Stimulated activated CD4-positive, alpha-beta T cell treated with anti-CD3 and anti-CD28 coated beads, Interleukin-12 subunit alpha, Interleukin-12 subunit beta, amount 100 ng/mL, for 24 hours (primary cell): ENCODE data around the gene ZNF446.
"Not testable (repeated sequence)": the region's sequence is repeated elsewhere in the genome, so short reads cannot be mapped to it uniquely, and the experiment has no call there.

ENCODE experiments used
- DNase-seq, 2 experiments: peaks; one replicate each; pipeline ENCODE4 v3.0.0-alpha.2; 2020; ENCODE audit warnings: low read depth in 2 of 2

The ZNF446 gene

DNA sequence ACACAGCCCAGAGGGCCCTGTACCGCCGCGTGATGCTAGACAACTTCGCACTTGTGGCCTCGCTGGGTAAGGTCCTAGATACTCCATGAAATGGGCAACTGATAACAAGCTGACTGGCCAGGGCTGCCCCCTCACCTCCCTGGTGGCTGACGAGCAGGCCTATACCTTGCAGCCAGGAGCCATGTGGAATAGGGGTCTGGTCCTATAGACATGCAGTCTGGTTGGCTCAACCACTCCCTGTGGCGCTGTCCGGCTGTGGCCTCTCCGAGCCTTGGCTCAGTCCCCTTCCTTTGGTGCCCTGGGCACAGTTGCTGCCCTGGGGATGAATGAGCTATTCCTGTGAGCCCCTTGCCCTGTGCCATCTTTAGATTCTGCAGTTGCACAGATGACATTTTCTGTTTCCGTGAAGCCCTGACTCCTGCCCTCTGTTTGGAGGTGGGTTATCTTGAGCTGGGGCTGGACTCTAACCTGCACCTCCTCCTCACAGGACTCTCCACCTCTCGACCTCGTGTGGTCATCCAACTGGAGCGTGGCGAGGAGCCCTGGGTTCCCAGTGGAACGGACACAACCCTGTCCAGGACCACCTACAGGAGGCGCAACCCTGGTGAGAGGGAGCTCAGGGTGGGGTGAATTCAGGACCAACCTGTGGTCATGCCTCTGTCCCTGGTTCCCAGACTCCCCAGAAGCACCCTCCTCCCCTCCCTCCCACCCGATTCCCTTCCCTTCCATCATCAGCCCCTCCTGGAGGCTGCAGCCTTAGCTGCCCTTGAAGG, 6.7 kb upstream of the ZNF446 start:
- no peak for DNase-seq

DNA sequence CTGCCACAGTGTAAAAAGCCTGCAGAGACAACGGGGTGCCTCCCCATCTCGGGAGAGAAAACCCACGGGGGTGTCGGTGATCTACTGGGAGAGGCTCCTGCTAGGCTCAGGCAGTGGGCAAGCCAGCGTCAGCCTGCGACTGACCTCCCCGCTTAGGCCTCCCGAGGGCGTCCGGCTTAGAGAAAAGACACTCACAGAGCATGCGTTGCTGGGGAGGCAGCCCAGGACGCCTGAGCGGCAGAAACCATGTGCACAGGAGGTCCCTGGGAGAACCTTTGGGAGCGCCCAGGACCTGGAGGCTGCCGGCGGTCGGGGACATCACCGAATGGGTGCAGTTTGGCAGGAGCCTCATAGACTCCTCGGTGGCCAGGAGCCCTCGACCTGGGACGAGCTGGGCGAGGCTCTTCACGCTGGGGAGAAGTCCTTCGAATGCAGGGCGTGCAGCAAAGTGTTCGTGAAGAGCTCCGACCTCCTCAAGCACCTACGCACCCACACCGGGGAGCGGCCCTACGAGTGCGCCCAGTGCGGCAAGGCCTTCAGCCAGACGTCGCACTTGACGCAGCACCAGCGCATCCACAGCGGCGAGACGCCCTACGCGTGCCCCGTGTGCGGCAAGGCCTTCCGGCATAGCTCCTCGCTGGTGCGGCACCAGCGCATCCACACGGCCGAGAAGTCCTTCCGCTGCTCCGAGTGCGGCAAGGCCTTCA, 5.2 kb upstream of the ZNF446 start:
- not testable (repeated sequence) for DNase-seq

DNA sequence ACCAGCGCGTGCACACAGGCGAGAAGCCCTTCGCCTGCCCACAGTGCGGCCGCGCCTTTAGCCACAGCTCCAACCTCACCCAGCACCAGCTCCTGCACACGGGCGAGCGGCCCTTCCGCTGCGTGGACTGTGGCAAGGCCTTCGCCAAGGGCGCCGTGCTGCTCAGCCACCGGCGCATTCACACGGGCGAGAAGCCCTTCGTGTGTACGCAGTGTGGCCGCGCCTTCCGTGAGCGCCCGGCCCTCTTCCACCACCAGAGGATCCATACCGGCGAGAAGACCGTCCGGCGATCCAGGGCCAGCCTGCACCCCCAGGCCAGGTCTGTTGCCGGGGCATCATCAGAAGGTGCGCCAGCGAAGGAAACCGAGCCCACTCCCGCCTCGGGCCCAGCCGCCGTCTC, 4.4 kb upstream of the ZNF446 start:
- no peak for DNase-seq

DNA sequence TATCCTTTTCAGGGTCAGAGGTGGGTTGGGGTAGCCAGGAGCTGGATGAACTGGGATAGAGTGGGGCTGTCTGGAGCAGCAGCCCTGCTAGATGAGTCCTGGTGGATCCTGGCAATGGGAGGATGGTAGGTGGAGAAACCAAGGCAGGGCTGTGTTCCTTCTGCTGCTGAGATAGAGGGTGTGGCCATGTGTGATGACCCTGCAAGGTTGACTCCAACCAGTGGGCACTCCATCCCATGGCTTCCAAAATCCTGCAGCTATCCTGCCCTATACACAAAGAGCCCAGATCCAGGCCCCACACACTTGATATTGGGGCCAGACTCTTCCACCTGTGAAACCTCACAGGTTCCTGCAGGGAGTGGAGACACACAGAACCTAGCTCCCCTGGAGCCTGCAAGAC, 2.4 kb upstream of the ZNF446 start:
- no peak for DNase-seq

DNA sequence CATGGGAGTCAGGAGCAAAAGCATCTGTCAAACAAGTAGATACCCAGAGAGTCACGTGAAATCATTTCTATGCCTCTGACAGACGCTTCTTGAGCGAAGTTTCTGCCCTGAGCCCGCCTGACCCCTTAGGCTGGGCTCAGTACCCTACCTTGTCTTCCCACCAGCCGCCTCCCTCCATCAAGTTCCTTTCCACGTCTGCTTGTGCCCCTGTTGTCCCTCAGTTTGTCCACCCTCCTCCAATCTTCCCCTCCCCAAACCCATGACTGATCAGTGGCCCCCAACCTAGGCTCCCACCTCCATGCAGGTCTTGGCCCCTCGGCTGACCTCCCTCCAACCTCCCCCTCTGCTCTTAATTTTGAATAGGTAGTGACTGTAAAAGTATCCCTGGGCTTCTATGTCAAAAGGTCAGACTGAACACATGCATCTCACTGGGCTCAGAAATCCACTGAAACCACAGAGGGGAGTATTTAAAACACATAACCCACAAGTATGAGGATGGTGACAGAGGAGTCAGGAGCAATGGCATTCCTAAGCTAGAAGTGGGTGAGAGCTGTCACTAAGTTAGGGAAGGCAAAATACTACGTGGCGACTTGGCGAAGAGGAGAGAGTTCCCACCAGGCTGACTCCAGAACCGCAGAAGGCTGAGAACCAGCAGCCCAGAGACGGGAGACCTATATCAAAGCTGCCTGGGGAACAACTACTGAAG, 1.7 kb upstream of the ZNF446 start:
- no peak for DNase-seq

DNA sequence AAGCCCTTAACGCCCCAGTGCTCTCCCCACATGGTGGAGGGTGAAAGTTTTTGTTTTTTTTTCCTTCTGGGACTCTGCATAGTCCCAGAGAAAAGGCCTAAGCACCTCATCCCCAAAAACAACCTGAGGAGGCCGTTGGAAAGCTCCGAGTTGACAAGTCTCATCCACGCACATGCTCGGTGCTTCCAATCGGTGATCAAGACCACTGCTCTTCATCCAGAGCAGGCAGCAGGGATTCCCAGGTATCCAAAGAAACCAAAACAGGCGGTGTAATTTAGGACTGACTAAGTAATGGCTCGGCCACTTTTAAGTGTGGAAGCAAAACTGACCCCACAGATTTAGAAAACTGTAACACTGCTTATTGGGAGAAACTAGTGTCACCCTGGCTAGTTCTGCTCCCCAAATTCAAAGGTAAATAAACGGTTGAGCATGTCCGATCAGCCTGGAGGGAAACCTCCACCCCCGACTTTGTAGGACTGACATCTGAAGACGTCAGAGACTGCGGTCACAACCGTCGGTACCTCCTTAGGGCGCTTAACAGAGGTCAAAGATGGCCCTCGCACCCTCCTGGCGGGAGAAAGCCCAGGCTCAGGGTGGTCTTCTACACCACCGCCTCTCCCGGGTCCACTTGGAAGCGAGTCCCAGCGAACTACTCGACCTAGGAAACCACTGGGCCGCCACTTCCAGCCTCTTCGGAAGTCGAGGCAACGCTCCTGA, 997 bp upstream of the ZNF446 start:
- DNase-seq = no peak

DNA sequence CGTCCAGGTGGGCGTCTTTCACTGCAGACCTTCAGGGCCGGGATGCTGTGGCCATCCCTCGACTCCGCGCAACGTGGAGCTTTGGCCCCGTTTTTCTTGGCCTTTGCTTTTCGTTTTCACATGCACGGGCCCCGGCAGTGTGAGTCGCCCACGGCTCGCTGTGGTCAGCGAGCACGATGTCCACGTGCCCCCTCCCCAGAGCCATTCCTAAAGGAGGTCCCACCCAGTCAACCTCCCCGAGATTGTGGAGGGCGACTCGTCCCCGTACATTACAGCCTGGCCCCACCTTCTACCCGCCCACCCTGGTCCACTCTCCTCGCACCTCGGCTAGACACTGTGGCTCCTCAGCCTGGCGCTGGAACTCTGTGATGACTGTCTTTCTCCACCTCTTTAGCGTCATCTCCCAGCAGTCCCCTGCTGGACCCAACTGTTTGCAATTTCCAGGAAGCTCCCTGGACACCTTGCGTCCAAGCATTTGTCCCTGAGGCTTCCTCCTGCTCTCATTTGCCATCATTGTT, 405 bp downstream of the ZNF446 start:
- DNase-seq = no peak

DNA sequence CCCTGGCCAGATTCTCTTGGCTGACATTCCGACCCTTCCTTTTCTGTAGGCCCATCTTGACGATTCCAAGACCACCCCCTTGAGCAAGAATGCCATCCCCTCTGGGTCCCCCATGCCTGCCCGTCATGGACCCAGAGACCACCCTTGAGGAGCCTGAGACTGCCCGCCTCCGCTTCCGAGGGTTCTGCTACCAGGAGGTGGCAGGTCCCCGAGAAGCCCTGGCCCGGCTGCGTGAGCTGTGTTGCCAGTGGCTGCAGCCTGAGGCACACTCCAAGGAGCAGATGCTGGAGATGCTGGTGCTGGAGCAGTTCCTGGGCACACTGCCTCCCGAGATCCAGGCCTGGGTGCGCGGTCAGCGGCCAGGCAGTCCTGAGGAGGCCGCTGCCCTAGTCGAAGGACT, 978 bp downstream of the ZNF446 start:
- no peak for DNase-seq

DNA sequence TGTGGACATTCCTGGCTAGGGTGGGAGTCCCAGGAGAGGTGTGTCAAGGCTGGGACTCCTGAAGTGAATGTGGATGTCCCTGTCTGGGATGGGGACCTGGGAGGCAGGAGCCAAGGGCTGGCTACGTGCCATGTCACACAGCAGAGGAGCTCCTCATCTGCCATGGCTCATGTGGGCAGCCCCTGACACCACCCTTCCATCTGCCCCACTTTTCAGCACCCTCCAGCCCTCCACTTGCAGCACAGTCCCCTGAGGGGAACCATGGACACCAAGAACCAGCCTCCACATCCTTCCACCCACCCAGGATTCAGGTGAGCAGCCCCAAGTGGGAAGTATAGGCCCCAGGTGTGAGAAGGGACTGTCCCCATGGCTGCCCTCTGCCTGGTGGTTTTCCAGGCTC, 1.7 kb downstream of the ZNF446 start:
- no peak for DNase-seq

DNA sequence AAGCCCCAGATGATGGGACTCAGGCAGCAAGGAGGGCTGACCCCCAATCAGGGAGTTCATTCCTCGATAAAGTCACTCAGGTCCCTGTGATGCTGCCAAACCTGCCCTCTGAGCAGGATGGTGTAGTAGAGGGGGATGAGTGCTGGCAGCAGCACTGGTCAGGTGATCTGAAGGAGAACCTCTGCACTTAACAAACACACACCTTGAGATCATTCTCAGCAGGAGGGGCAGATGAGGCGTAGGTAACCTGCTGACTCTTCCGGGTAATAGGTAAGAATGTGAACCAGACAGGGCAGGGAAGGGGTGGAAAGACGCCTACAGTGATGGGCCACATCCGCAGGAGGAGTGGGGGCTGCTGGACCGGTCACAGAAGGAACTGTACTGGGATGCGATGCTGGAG, 3.2 kb downstream of the ZNF446 start:
- DNase-seq = no peak

DNA sequence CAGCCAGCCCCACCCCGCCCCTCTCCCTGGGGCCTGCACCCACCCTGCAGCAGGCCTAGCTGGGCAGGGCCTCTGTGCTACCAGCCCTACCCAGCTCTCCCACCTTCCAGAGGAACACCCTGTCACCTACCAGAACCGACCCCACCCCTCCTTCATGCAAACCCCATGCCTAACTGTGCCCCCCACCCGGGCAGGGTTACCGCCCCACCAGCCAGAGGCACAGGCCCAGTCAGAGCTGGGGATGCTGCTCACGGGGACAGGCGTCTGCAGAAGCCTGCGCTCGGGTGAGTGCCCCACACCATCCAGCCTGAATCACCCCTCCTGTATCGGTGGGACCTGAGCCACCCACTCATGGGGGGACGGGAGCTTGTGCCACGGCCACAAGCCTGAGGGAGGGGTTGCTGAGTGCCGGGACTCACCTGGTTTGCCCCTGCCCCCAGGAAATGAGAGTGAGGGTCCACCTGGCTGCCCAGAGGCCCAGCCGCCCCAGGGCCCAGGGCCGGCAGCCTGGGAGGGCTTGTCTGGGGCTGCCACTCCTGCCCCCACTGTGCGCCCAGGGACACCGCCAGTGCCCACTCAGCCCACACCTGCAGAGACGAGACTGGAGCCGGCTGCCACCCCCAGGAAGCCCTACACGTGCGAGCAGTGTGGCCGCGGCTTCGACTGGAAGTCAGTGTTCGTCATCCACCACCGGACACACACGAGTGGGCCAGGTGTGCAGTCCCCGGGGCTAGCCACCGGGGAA, 3.8 kb downstream of the ZNF446 start:
- DNase-seq = no peak

DNA sequence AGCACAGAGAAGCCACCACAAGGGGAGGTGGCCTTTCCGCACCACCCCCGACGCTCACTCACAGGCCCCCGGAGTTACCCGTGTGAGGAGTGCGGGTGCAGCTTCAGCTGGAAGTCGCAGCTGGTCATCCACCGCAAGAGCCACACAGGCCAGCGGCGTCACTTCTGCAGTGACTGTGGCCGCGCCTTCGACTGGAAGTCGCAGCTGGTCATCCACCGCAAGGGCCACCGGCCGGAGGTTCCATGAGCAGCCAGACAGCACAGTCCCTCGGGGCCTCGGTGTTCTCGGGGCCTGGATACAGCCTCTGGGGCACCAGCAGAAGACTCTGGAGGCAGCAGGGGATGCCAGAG, 4.3 kb downstream of the ZNF446 start:
- no peak for DNase-seq

DNA sequence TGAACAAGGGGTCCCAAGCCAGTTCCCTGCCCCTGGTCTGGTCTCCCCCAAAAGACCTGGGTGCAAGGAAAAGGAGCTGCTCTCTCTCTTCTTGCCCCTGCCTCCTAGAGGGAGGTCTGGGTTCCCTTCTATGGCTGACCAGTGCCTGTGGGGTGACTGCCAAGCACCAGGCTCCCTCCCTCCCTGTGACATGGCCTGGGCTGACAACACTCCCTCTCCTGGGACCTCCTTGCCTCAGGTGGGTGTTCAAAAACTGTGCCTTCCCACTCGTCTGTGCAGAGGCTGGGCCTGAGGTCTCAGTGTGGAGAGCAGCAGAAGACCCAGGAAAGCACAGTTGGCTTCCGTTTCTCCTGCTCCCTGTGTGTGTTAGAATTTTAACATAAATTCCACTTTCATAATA, 4.7 kb downstream of the ZNF446 start:
- DNase-seq = no peak

DNA sequence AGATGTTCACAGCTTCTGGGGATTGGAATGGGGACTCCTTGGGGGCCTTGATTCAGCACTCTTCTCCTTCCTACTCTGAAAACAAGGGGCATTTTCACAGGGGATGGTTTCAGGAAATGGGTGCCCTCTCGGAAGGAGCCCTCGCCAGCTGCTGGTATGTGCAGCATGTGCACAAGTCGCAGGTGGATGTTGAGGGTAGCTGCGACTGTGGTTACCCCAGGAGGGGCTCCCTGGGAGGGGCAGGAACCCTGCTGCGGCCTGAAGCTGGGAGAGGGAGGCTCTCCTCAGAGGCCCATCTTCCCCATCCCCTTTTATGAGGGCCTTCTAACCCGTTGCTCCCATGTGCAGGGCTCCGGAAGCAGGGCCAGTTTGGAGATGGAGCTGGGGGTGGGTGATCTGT, 6.2 kb downstream of the ZNF446 start:
- no peak for DNase-seq

DNA sequence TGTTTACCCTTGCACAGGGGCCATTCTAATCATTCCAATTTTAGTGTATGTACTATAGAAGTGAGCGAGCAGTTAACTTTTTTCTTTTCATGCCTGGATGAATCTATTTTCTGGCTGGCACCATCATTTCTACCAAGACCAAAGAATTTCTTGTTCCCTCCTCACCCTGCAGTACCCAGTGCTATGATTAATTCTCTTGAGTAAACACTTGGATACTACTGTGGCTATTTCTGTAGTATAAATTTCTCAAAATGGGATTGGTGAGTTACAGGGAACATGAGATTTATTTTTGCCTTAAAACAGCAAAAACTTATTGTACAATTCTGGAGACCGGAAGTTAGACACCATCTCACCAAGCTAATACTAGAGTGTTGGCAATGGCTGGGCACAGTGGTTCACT, 7.6 kb downstream of the ZNF446 start:
- no peak for DNase-seq

DNA sequence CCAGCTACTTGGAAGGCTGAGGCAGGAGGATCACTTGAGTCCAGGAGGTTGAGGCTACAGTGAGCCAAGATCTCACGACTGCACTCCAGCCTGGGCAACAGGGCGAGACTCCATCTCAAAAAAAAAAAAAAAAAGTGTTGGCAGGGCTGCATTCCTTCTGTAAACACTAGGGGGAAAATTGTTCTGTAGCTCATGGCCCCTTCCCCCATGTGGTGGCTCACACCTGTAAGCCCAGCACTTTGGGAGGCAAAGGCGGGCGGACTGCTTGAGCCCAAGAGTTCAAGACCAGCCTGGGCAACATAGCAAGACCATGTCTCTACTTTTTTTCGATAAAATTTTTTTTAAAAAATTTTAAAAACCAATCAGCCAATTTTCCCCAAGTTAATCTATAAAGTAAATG, 8.2 kb downstream of the ZNF446 start:
- not testable (repeated sequence) for DNase-seq

DNA sequence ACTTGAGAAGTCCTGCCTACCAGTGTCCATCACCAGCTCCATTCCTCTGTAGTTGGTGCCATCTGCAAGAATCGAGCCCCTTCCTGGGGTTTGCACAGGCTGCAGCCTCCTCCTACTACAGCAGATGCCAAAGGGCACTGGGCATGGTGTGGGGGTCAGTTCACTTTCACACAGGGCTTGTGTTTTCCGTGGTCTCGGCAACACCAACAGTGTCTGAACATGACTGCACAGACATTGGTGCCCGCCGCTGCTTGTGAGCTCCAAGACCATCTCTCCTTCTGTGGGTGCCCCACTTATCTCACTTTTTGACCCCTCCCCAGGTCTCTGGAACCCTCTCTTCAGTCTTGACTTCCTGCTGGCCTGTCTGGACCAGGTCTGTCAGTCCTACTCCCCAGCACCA, 15.2 kb downstream of the ZNF446 start:
- DNase-seq = no peak

DNA sequence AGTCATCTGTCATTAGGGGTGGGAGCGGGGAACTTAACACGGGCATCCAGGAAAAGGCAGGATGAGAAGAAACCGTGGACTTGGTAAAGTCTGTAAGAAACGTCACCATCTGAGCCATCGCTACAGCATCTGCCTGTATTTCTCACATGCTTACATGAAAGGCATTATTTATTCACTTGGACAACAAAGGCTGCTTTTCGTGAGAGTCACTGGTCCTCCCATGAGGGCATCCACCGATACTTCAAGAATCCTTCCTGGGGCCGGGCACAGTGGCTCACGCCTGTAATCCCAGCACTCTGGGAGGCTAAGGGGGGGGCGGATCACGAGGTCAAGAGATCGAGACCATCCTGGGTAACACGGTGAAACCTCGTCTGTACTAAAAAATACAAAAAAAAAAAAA, 16.1 kb downstream of the ZNF446 start:
- DNase-seq = no peak

DNA sequence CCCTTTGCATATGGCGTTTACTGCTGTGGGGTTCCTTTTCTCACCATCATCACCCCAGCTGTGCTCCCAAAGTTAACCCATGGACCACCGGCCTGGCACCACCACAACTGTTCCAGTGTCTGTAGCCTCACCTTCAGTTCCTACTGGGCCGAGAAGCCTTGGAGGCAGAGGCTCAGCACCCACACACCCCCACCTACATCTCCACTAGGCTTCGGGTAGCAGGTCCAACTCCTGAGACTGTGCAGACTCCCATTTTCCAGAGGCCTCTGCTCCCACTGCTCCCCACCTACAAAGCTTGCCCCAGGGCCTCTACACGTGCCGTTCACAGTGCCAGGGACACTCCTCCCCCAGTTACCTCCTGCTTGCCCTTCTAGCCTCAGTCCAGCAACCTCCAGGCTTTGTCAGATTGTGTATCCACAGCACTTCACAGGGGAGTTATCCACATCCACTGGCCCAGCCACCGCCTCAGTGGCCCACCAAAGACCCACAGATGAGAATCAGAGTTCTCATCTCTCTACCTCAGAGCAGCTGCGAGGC, 21.6 kb downstream of the ZNF446 start:
- DNase-seq = no peak

DNA sequence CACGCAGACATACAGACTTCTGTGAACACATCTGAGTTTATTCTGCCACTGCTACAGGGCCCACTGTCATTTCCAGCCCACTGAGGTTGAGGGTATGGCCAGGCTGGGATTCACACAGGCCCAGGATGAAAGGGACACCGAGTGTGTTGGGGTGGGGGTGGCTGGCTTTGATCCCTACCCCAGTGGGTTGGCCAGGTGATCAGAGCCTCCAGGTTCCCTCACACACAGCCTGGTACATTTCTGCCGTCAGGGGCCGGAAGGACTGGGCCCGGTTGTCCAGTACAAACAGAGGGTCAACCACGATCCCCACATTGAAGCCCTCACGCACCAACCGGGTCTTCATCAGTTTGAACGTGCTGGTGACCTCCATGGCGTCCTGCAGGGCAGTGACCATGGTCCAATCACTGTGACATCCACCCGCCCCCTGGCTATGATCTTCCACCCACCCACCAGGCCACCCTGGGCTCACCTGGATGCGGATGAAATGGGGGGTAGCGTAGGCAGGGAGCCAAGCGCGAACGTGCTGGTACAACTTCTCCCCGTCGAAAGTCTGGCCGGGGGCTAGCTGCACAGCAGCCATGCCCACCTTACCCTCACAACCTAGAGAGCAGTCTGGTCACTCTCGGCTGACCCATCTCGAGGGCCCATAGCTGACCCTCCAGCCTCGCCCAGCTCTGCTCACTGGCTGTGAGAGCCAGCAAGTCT, 22.3 kb downstream of the ZNF446 start:
- DNase-seq = no peak
